ENCODE measurements around the gene RPS6KL1. TPM values are rescaled to one million over a fixed set of nuclear protein-coding genes. Genes with fewer than 3 reads are reported as not detected.

Gene RPS6KL1
- 3.4 and 4.2 TPM in 2 replicates for total RNA-seq (2021)
- Bru-seq, nascent RNA: percentile 43 among the genes with signal in this experiment
- percentile 37 among the genes with signal in this experiment for BruChase-seq, experiment 1, labeled RNA remaining after a 2-hour chase
- percentile 33 among the genes with signal in this experiment for BruChase-seq, experiment 2, labeled RNA remaining after a 6-hour chase
- long read RNA-seq, partial matches to known transcripts: 1 of 2 reads
- long read RNA-seq, other reads (novel, unspliced or antisense): 1 of 2 reads

DNA sequence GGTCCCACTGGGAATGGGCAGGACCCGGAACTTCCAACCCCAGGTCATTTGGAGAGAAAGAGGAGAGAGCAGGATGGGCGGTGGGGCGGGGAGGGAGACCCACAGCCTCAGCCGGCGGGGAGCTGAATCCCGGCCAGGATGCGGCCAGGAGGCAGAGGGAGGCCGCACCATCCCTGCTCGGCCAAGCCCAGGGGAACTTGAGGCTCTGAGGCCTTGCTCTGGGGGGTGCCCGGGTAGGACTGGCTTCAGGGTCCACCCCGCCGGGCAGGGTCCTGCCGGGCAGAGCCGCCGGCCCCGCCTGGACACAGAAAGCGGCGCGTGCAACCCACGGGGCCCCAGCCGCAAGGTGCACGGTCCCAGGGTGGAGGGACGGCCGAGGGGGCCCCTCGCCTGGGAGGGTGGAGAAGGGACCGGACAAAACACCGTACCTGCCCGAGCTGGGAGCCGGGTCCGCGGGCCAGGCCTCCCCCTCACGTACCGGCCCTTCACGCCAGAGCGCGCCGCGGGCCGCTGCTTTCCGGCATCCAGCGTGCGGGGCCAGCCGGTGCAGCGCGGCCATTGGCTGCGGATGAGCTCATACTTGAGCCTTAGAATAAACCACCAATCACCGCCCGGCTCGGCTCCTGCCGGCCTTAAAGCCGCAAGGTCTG, at the start of gene RPS6KL1:
TSS of gene RPS6KL1 (minus strand) at position 509 of the 650 bp plus-strand sequence. CDS start 1,719 bp downstream, outside the sequence.
- BruUV-seq (replicated peaks): no TSS peak
- Histone ChIP-seq H3K4me3 (peak within 1 kb of the TSS; percentile 76), H3K4me2 (peak within 1 kb of the TSS; percentile 88), H4K20me1 (ENCODE audit: insufficient read depth) (no peaks in the 10 kb centered on the region), H3K36me3 (ENCODE audit: low read depth) (no peaks in the 10 kb centered on the region), H3K27me3 (ENCODE audit: insufficient read depth, low read depth) (0 out of 2 replicates have a peak, but pooled peaks cover 4% of the 10 kb centered on the region), H3K4me1 (replicated peaks; ENCODE audit: insufficient read depth) (peaks cover 4% of the 10 kb centered on the region), H3F3A (ENCODE audit: insufficient read depth, low read depth) (peaks cover 6% of the 10 kb centered on the region; the same call in 1 of the 2 replicates), H3K9me2 (ENCODE audit: insufficient read depth) (no peaks in the 10 kb centered on the region), H3K79me2 (ENCODE audit: low read depth) (no peaks in the 10 kb centered on the region), H3K9me3 (ENCODE audit: insufficient read depth, low read depth) (no peaks in the 10 kb centered on the region), H3K27ac (no peak within 1 kb of the TSS), H2AFZ (peak within 1 kb of the TSS; percentile 94)
- DNase-seq: peak; percentile 66 to 87
- CTCF ChIA-PET: interaction anchor here (0.5 to 2.2 kb wide), 19 partner anchors 8 to 891 kb away, joined by 3 to 25 read pairs (median 5); partner anchors contain the start of genes NEK9 and ZC2HC1C
- POLR2A ChIA-PET (ENCODE audit: unreplicated experiment): interaction anchor here (0.6 to 0.8 kb wide), 11 partner anchors 18 to 1365 kb away, joined by 3 to 15 read pairs (median 7); partner anchors contain the start of gene ACYP1
- TF ChIP-seq CTCF (conservative IDR thresholded peaks at IDR 0.05): no peak
- TF ChIP-seq EZH2 (IDR thresholded peaks at IDR 0.05; ENCODE audit: low read depth): no peak
- intact Hi-C loops (cut with micrococcal nuclease; ENCODE audit: unreplicated experiment): loop anchor here (1.0 kb wide), 1 partner anchor 17 kb away; no protein-coding TSS in a partner anchor

DNA sequence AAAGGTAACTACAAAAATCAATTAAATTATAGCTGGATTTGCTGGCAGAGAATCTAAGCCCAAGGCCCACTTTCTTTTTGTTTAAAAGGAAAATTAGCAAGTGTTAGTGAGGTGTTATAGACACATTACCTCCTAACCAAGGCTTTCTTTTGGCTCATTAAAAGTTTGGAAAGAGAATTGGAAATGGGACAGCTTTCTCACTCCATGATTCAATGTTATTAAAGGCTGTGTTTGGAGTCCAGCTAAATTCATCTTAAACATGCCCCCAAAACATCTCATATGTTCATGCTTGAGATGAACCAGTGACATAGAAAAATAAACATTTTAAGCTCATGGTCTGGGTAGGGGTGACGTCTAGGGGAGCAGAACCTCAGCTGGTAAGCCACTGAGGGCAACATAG, 45.8 kb upstream of the RPS6KL1 start:
- POLR2A ChIA-PET (ENCODE audit: unreplicated experiment): no interaction called here
- peaks cover 23% of the 10 kb centered on the region for H3K4me1 ChIP-seq (replicated peaks; ENCODE audit: insufficient read depth)
- TF ChIP-seq EZH2 (IDR thresholded peaks at IDR 0.05; ENCODE audit: low read depth): no peak
- TF ChIP-seq CTCF (conservative IDR thresholded peaks at IDR 0.05): no peak
- H4K20me1 ChIP-seq (ENCODE audit: insufficient read depth): no peaks in the 10 kb centered on the region
- H3K4me3 ChIP-seq: no peak overlapping the region
- no peaks in the 10 kb centered on the region for H3K9me3 ChIP-seq (ENCODE audit: insufficient read depth, low read depth)
- H3K9me2 ChIP-seq (ENCODE audit: insufficient read depth): no peaks in the 10 kb centered on the region
- H3K4me2 ChIP-seq: no peak overlapping the region
- H3K79me2 ChIP-seq (ENCODE audit: low read depth): no peaks in the 10 kb centered on the region
- no peaks in the 10 kb centered on the region for H3K36me3 ChIP-seq (ENCODE audit: low read depth)
- no peak overlapping the region for H3K27ac ChIP-seq
- intact Hi-C loops (cut with micrococcal nuclease; ENCODE audit: unreplicated experiment): no loop called here
- BruUV-seq (replicated peaks): no TSS peak
- no peak overlapping the region for H2AFZ ChIP-seq
- CTCF ChIA-PET: no interaction called here
- H3K27me3 ChIP-seq (ENCODE audit: insufficient read depth, low read depth): no peaks in the 10 kb centered on the region
- H3F3A ChIP-seq (ENCODE audit: insufficient read depth, low read depth): no peaks in the 10 kb centered on the region; the same call in 1 of the 2 replicates
- DNase-seq: no peak

DNA sequence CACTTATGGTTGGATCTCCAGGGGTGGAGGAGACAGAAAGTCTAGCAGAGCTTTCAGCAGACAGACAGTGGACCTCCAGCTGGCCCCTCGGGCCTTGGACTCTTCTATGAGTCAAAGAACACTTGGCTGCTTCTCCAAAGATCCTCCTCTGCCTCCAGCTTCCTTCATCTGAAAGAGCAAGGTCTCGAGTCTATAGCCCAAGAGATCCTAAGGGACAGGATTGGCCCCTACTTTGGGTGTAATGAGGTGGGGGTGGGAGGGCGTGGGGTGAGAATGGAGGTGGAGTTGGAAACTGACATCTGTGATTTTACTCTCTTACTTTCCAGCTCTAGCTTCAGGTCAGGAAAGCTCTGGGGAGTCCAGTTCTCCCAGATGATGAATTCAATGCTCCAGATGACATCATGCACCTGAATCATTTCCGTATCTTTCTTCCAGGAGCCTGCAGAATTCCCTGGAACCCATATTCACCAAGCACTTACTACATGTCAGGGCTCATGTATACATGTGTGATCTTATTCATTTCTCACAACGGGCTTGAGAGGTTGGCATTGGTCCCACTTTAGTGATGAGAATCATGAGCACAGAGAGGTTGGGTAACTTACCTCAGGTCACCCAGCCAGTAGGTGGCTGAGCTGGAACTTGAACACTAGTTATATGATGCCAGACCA, 42.6 kb upstream of the RPS6KL1 start:
- TF ChIP-seq CTCF (conservative IDR thresholded peaks at IDR 0.05) (no peak), EZH2 (IDR thresholded peaks at IDR 0.05; ENCODE audit: low read depth) (no peak)
- Histone ChIP-seq H2AFZ (peak overlapping the region; percentile 3; the same call in 1 of the 2 replicates), H3K4me2 (peak overlapping the region; percentile 15), H3K27ac (peak overlapping the region; percentile 50), H3F3A (ENCODE audit: insufficient read depth, low read depth) (no peaks in the 10 kb centered on the region; the same call in 1 of the 2 replicates), H3K9me3 (ENCODE audit: insufficient read depth, low read depth) (no peaks in the 10 kb centered on the region), H3K36me3 (ENCODE audit: low read depth) (no peaks in the 10 kb centered on the region), H3K9me2 (ENCODE audit: insufficient read depth) (no peaks in the 10 kb centered on the region), H3K79me2 (ENCODE audit: low read depth) (no peaks in the 10 kb centered on the region), H4K20me1 (ENCODE audit: insufficient read depth) (no peaks in the 10 kb centered on the region), H3K4me3 (no peak overlapping the region), H3K4me1 (replicated peaks; ENCODE audit: insufficient read depth) (peaks cover 26% of the 10 kb centered on the region), H3K27me3 (ENCODE audit: insufficient read depth, low read depth) (no peaks in the 10 kb centered on the region)
- no peak for DNase-seq
- no TSS peak for BruUV-seq (replicated peaks)
- CTCF ChIA-PET: interaction anchor here (1.2 kb wide), 1 partner anchor 16 kb away, joined by 3 read pairs; no protein-coding TSS in a partner anchor
- POLR2A ChIA-PET (ENCODE audit: unreplicated experiment): interaction anchor here (0.6 kb wide), 1 partner anchor 70 kb away, joined by 4 read pairs; no protein-coding TSS in a partner anchor
- intact Hi-C loops (cut with micrococcal nuclease; ENCODE audit: unreplicated experiment): no loop called here

Data from PC-9 (cell line).